HCT116 (cell line): Measurements from ENCODE around the gene SPATA21. TPM values are rescaled to one million over a fixed set of nuclear protein-coding genes. Genes with fewer than 3 reads are reported as not detected.

Source experiments
- ATAC-seq: fragments of 200-7000 bp; cut with Tn5 transposase; 2 replicates; pipeline ENCODE4 v1.9.1; 2020; ENCODE audit warnings: mild to moderate bottlenecking, moderate library complexity
- BruUV-seq: library from RNA; stranded (reverse); fragments of 400-500 nt; replicated peaks from 2 replicates; lab custom pipeline; 2021; lab: Mats Ljungman, UMichigan
- CTCF ChIA-PET: fragments of 300-600 bp; sonication (Branson Sonifier 250); formaldehyde crosslinking; loops from one replicate; lab custom pipeline; 2021; ENCODE audit warnings: antibody characterized with exemption; lab: Charles Lee
- POLR2A ChIA-PET: fragments of 300-600, 350-600 bp; sonication (Branson Sonifier 250); formaldehyde crosslinking; loops from one replicate; lab custom pipeline; 2021; ENCODE audit warnings: antibody characterized with exemption; lab: Charles Lee
- RAD21 ChIA-PET, 2 experiments: fragments of 300-600 bp; sonication (Branson Sonifier 250); formaldehyde crosslinking; loops; one replicate each; lab custom pipeline; 2023; ENCODE audit warnings: low total read pairs in 2 of 2; ENCODE audit not compliant: uncharacterized antibody in 2 of 2, unreplicated experiment in 2 of 2, low non-redundant PET in 1 of 2; lab: Charles Lee
- DNase-seq: peaks from one replicate; pipeline ENCODE4 v3.0.0-alpha.2; 2010; ENCODE audit warnings: low read depth, low spot score
- H2AFZ ChIP-seq: fragments of 200-600 bp; shearing (Covaris generic), sonication (generic); 2 replicates; pipeline ENCODE4 v1.6.1; 2017; ENCODE audit warnings: low read depth, mixed run types, mixed read lengths, antibody characterized with exemption, low read length; ENCODE audit not compliant: poor library complexity, severe bottlenecking
- H3K27ac ChIP-seq: 2 replicates; pipeline ENCODE4 v1.5.1; 2012; ENCODE audit warnings: low read depth, low read length
- H3K27me3 ChIP-seq: fragments of 200-600 bp; sonication (generic); 2 replicates; pipeline ENCODE4 v1.6.1; 2016; ENCODE audit warnings: mixed run types, low read length, mixed read lengths; ENCODE audit not compliant: insufficient read depth
- H3K36me3 ChIP-seq, 2 experiments: fragments of 200-500 bp in 1 of 2; fragments of 200-600 bp in 1 of 2; sonication (Bioruptor generic) in 1 of 2; sonication (generic) in 1 of 2; 2 replicates each; pipeline versions ENCODE4 v1.5.1 to v1.6.1; 2014 to 2016; ENCODE audit warnings: low read length in 2 of 2, inconsistent platforms in 1 of 2, mixed read lengths in 1 of 2, mixed run types in 1 of 2; ENCODE audit not compliant: insufficient read depth in 2 of 2, control insufficient read depth in 1 of 2
- H3K4me1 ChIP-seq, 2 experiments: fragments of 200-600 bp in 1 of 2; sonication (generic) in 1 of 2; 2 replicates each; pipeline versions ENCODE4 v1.5.1 to v1.6.1; 2012 to 2017; ENCODE audit warnings: low read length in 2 of 2, inconsistent platforms in 1 of 2, mild to moderate bottlenecking in 1 of 2, mixed read lengths in 1 of 2, mixed run types in 1 of 2, moderate library complexity in 1 of 2; ENCODE audit not compliant: insufficient read depth in 2 of 2, control insufficient read depth in 1 of 2
- H3K4me2 ChIP-seq: fragments of 200-600 bp; sonication (generic); 2 replicates; pipeline ENCODE4 v1.6.1; 2017; ENCODE audit warnings: mixed run types, low read length, mixed read lengths
- H3K4me3 ChIP-seq, 2 experiments: fragments of 200-600 bp in 1 of 2; sonication (generic) in 1 of 2; replicated peaks in 1 of 2; 2 replicates each; pipeline ENCODE4 v1.5.1; 2011 to 2016; ENCODE audit warnings: low read length in 2 of 2, control low read depth in 1 of 2, low read depth in 1 of 2, mild to moderate bottlenecking in 1 of 2, mixed read lengths in 1 of 2, mixed run types in 1 of 2
- H3K79me2 ChIP-seq: fragments of 200-600 bp; sonication (generic); 2 replicates; pipeline ENCODE4 v1.6.1; 2017; ENCODE audit warnings: mild to moderate bottlenecking, mixed run types, low read length, moderate library complexity, mixed read lengths; ENCODE audit not compliant: insufficient read depth
- H3K9ac ChIP-seq: fragments of 200-600 bp; sonication (generic); 2 replicates; pipeline ENCODE4 v1.6.1; 2016; ENCODE audit warnings: low read length, mixed read lengths
- H3K9me2 ChIP-seq: fragments of 200-600 bp; sonication (generic), shearing (Covaris generic); 2 replicates; pipeline ENCODE4 v1.6.1; 2017; ENCODE audit warnings: mixed run types, mild to moderate bottlenecking, moderate library complexity; ENCODE audit not compliant: insufficient read depth
- H3K9me3 ChIP-seq, 2 experiments: fragments of 200-500 bp in 1 of 2; fragments of 200-600 bp in 1 of 2; sonication (Bioruptor generic) in 1 of 2; sonication (generic) in 1 of 2; 2 replicates each; pipeline ENCODE4 v1.6.1; 2014 to 2017; ENCODE audit warnings: low read length in 2 of 2, mixed read lengths in 2 of 2, inconsistent platforms in 1 of 2, low read depth in 1 of 2, mild to moderate bottlenecking in 1 of 2, mixed run types in 1 of 2, moderate library complexity in 1 of 2; ENCODE audit not compliant: control insufficient read depth in 1 of 2, insufficient read depth in 1 of 2
- H4K20me1 ChIP-seq: fragments of 200-600 bp; sonication (generic), shearing (Covaris generic); 2 replicates; pipeline ENCODE4 v1.6.1; 2017; ENCODE audit warnings: mixed run types, mild to moderate bottlenecking, moderate library complexity; ENCODE audit not compliant: insufficient read depth
- CBX3 ChIP-seq: IDR thresholded peaks from 2 replicates; pipeline ENCODE4 v1.6.1; 2012; ENCODE audit warnings: low read depth
- CEBPB ChIP-seq: IDR thresholded peaks from 2 replicates; pipeline ENCODE4 v1.6.1; 2012; ENCODE audit warnings: low read depth
- EGR1 ChIP-seq: IDR thresholded peaks from 2 replicates; pipeline ENCODE4 v1.6.1; 2012; ENCODE audit warnings: low read depth
- ELF1 ChIP-seq: IDR thresholded peaks from 2 replicates; pipeline ENCODE4 v1.6.1; 2012; ENCODE audit warnings: low read depth, borderline replicate concordance
- EZH2 ChIP-seq: fragments of 200-600 bp; sonication (generic); IDR thresholded peaks from 2 replicates; pipeline ENCODE4 v1.6.1; 2017; ENCODE audit warnings: antibody characterized with exemption, mixed run types
- EZH2phosphoT487 ChIP-seq: fragments of 200-600 bp; IDR thresholded peaks from 2 replicates; pipeline ENCODE4 v1.6.1; 2018; ENCODE audit warnings: antibody characterized with exemption, borderline replicate concordance
- FOSL1 ChIP-seq: IDR thresholded peaks from 2 replicates; pipeline ENCODE4 v1.6.1; 2012; ENCODE audit warnings: low read depth
- JUND ChIP-seq: IDR thresholded peaks from 2 replicates; pipeline ENCODE4 v1.6.1; 2012
- POLR2A ChIP-seq: IDR thresholded peaks from 2 replicates; pipeline ENCODE4 v1.7.0; 2011; ENCODE audit warnings: borderline replicate concordance; ENCODE audit not compliant: insufficient read depth, insufficient read length; ENCODE audit errors: extremely low read depth
- RAD21 ChIP-seq: IDR thresholded peaks from 2 replicates; pipeline ENCODE4 v1.6.1; 2012; ENCODE audit warnings: low read depth, mild to moderate bottlenecking
- REST ChIP-seq: IDR thresholded peaks from 2 replicates; pipeline ENCODE4 v1.6.1; 2012; ENCODE audit warnings: low read depth
- SIN3A ChIP-seq: IDR thresholded peaks from 2 replicates; pipeline ENCODE4 v1.6.1; 2012; ENCODE audit warnings: low read depth
- SP1 ChIP-seq: IDR thresholded peaks from 2 replicates; pipeline ENCODE4 v1.6.1; 2012; ENCODE audit warnings: low read depth
- SRF ChIP-seq: IDR thresholded peaks from 2 replicates; pipeline ENCODE4 v1.6.1; 2012; ENCODE audit warnings: low read depth
- TCF7L2 ChIP-seq: IDR thresholded peaks from 2 replicates; pipeline ENCODE4 v1.7.0; 2011; ENCODE audit warnings: borderline replicate concordance, inconsistent platforms; ENCODE audit not compliant: insufficient read depth, insufficient read length; ENCODE audit errors: extremely low read depth
- YY1 ChIP-seq: IDR thresholded peaks from 2 replicates; pipeline ENCODE4 v1.6.1; 2011; ENCODE audit warnings: low read length, low read depth, moderate library complexity, mild to moderate bottlenecking; ENCODE audit not compliant: insufficient replicate concordance; ENCODE audit errors: extremely low read depth
- ZFX ChIP-seq: fragments of 450-650 bp; IDR thresholded peaks from 2 replicates; pipeline ENCODE4 v1.6.1; 2017
- ZNF274 ChIP-seq: fragments of 200-500 bp; sonication (Bioruptor generic); IDR thresholded peaks from 2 replicates; pipeline ENCODE4 v1.6.1; 2014; ENCODE audit warnings: mild to moderate bottlenecking, low read depth, low read length, inconsistent platforms
- intact Hi-C: fragments of 100-400 bp; cut with micrococcal nuclease; formaldehyde crosslinking; loops from 2 replicates; pipeline ENCODE4 v1.10.0; 2022
- total RNA-seq: library from RNA; stranded (reverse); gene quantifications from one replicate; pipeline ENCODE4 v1.2.1, GENCODE V29; 2021; ENCODE audit not compliant: unreplicated experiment
- TF ChIP-seq, protein P1 (sequence below): IDR thresholded peaks from 2 replicates; pipeline ENCODE4 v1.6.1; 2012

The SPATA21 gene
- total RNA-seq, 1 experiment from 2014 or later: not detected

- H3K4me3 ChIP-seq: no peak overlapping the region
- H3K4me2 ChIP-seq: no peak overlapping the region
- H2AFZ ChIP-seq: no peak overlapping the region
- RAD21 ChIA-PET: no interaction called here
- H3K36me3 ChIP-seq: peaks cover 37 to 42% of the 10 kb centered on the region in 2 experiments
- POLR2A ChIA-PET: interaction anchor here (1.5 kb wide), 1 partner anchor 11 kb away, joined by 5 read pairs; the partner anchor contains the start of gene NECAP2
- H3K79me2 ChIP-seq: no peaks in the 10 kb centered on the region
- H4K20me1 ChIP-seq: no peaks in the 10 kb centered on the region
- H3K9me2 ChIP-seq: no peaks in the 10 kb centered on the region
- no peaks in the 10 kb centered on the region for H3K9me3 ChIP-seq
- intact Hi-C loops: no loop called here
- no peaks in the 10 kb centered on the region for H3K4me1 ChIP-seq
- no peak overlapping the region for H3K9ac ChIP-seq
- no TSS peak for BruUV-seq
- no peak overlapping the region for H3K27ac ChIP-seq
- TF ChIP-seq CBX3: no peak
- no peak for TF ChIP-seq SIN3A
- no peak for TF ChIP-seq REST
- no peak for TF ChIP-seq TCF7L2
- TF ChIP-seq POLR2A: no peak
- no peak for TF ChIP-seq SRF
- no peak for TF ChIP-seq SP1
- no peak for TF ChIP-seq EZH2phosphoT487
- no peak for TF ChIP-seq ZFX
- no peak for TF ChIP-seq YY1
- TF ChIP-seq ELF1: no peak
- no peak for TF ChIP-seq EGR1
- no peak for TF ChIP-seq ZNF274
- no peak for TF ChIP-seq EZH2
- no peak for TF ChIP-seq FOSL1
- TF ChIP-seq RAD21: no peak
- TF ChIP-seq, protein P1, sequence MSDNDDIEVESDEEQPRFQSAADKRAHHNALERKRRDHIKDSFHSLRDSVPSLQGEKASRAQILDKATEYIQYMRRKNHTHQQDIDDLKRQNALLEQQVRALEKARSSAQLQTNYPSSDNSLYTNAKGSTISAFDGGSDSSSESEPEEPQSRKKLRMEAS: no peak
- no peak for TF ChIP-seq CEBPB
- no peak for TF ChIP-seq JUND
- CTCF ChIA-PET: no interaction called here
- ATAC-seq: no peak
- no peaks in the 10 kb centered on the region for H3K27me3 ChIP-seq
- no peak for DNase-seq
These were observed 14.8 kb upstream of the SPATA21 start for GRCh38 chr1:16451841-16452528.
